ENCODE measurements around the gene TMEM132E.

The TMEM132E gene

DNA sequence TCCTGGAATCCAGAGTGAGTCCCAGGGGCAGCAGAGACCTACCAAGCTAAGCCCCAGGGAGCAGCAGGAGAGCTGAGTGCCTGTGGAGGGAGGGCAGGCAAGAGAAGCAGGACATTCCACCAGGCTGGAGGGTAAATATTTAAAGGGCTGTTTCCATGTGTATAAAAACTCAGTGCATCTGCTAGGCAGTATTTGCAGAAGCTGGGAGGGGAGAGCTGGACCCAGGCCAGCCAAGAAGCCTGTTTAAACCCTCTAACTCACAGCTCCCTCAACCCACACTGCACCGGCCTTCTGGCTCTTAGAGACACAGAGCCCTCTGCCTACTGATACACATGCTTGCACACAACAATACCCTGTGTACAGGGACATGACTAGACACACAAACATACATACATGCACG lies 22.5 kb upstream of the TMEM132E start:
- Mint-ChIP-seq H3K27me3 (peaks cover 8% of the 10 kb centered on the region), H3K9me3 (no peaks in the 10 kb centered on the region), H3K4me3 (no peak overlapping the region), H3K36me3 (no peaks in the 10 kb centered on the region), H3K4me1 (no peaks in the 10 kb centered on the region), H3K27ac (no peak overlapping the region)
- CTCF ChIA-PET, result interaction anchor here (0.5 kb wide), 1 partner anchor 712 kb away, joined by 4 read pairs; no protein-coding TSS in a partner anchor
- no peak for DNase-seq

DNA sequence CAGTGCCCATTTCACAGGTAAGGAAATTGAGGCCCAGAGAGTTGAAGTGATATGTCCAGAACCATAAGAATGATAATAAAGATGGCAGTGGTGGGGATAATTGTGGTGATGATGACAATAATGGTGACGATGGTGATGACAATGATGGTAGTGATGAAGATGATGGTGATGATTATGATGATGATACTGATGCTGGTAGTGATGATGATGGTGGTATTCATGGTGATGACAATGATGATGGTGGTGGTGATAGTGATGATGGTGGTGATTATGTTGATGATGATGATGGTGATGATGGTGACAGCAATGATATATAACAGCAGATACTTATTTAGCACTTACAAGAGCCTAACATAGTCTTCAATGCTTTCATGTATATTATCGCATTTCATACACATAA lies 18.1 kb upstream of the TMEM132E start:
- no peak overlapping the region for H3K4me3 Mint-ChIP-seq
- CTCF ChIA-PET, result no interaction called here
- H3K27me3 Mint-ChIP-seq, result peaks cover 13% of the 10 kb centered on the region
- H3K36me3 Mint-ChIP-seq, result no peaks in the 10 kb centered on the region
- H3K4me1 Mint-ChIP-seq, result no peaks in the 10 kb centered on the region
- no peak for DNase-seq
- H3K27ac Mint-ChIP-seq, result no peak overlapping the region
- no peaks in the 10 kb centered on the region for H3K9me3 Mint-ChIP-seq

DNA sequence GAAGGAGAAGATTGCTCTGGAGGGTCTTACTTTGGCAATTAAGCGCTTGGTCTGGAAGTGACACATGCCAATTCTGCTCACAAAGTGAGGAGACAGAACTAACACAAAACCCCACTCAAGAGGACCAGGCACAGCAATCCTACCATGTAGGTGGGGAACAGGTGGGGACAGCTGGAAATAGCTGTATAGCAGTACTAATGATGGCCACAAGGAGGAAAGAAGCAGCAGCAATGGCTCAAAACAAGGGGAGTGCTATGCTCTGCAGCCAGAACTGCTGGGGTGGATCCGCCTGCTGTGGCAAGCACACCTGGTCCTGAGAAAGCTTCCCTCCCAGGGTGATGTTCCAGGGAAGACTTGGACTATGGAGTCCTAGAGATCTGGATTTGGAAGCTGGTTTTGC lies 17.0 kb upstream of the TMEM132E start:
- CTCF ChIA-PET, result interaction anchor here (0.6 kb wide), 1 partner anchor 344 kb away, joined by 4 read pairs; no protein-coding TSS in a partner anchor
- Mint-ChIP-seq H3K36me3 (no peaks in the 10 kb centered on the region), H3K4me1 (no peaks in the 10 kb centered on the region), H3K27me3 (peaks cover 13% of the 10 kb centered on the region), H3K27ac (no peak overlapping the region), H3K4me3 (no peak overlapping the region), H3K9me3 (no peaks in the 10 kb centered on the region)
- no peak for DNase-seq

DNA sequence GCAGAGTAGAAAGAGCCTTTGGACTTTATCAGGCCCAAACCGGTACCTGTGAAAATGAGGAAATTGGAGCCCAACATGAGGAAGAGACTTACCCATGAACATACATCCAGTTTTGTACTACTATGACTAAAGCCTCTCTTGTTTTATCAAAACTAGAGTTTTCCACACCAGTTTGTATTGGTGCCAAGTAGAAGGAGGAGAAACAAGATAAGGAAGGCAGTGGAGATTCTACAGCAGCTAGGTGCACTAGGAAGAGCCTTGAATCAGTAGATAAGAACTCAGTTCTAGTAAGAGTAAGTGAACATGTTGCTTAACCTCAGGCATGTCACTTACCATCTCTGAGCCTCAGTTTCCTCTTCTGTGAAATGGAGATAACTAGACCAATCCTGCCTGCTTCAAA lies 13.7 kb upstream of the TMEM132E start:
- Mint-ChIP-seq H3K9me3 (no peaks in the 10 kb centered on the region), H3K36me3 (no peaks in the 10 kb centered on the region), H3K27me3 (peaks cover 18% of the 10 kb centered on the region), H3K4me3 (no peak overlapping the region), H3K27ac (no peak overlapping the region), H3K4me1 (no peaks in the 10 kb centered on the region)
- no peak for DNase-seq
- CTCF ChIA-PET, result no interaction called here

DNA sequence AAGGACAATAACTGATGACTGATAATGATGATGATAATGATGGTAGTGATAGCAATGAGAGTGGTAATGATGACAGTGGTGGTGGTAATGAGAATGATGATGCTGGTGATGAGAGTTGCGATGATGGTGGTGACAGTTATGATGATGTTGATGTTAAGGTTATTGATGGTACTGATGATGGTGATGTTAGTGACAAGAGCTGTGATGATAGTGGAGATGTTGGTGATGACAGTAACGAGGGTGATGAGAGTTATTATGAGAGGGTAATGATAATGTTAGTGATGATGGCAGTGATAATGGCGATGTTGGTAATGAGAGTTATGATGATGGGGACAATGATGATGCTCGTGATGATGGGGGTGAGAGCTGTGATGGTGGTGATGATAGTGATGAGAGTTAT lies 13.2 kb upstream of the TMEM132E start:
- no peak overlapping the region for H3K4me3 Mint-ChIP-seq
- CTCF ChIA-PET, result no interaction called here
- no peaks in the 10 kb centered on the region for H3K9me3 Mint-ChIP-seq
- H3K27me3 Mint-ChIP-seq, result peaks cover 21% of the 10 kb centered on the region
- no peaks in the 10 kb centered on the region for H3K36me3 Mint-ChIP-seq
- H3K27ac Mint-ChIP-seq, result no peak overlapping the region
- H3K4me1 Mint-ChIP-seq, result no peaks in the 10 kb centered on the region
- DNase-seq, result no peak

DNA sequence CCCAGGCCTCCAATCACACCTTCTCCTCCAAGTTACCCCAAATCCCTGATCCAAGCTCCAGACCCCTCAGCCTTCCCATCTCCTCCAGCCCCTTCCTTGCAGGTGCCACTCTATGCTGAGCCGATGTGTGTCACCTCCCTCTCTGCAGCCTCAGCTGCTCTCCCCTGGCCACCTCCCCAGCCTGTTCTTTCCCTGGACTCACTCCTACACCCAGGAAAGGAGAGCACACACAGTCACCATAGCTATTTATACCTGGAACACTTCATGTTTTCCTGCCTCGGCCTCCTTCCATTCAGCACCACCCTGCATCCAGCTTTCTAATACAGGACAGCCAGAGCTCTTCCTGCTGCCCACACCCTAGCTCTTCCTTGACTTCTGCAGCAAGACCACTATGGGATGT lies 12.5 kb upstream of the TMEM132E start:
- Mint-ChIP-seq H3K27me3 (peaks cover 28% of the 10 kb centered on the region), H3K4me3 (no peak overlapping the region), H3K27ac (no peak overlapping the region), H3K36me3 (no peaks in the 10 kb centered on the region), H3K4me1 (no peaks in the 10 kb centered on the region), H3K9me3 (no peaks in the 10 kb centered on the region)
- CTCF ChIA-PET, result no interaction called here
- DNase-seq, result no peak

DNA sequence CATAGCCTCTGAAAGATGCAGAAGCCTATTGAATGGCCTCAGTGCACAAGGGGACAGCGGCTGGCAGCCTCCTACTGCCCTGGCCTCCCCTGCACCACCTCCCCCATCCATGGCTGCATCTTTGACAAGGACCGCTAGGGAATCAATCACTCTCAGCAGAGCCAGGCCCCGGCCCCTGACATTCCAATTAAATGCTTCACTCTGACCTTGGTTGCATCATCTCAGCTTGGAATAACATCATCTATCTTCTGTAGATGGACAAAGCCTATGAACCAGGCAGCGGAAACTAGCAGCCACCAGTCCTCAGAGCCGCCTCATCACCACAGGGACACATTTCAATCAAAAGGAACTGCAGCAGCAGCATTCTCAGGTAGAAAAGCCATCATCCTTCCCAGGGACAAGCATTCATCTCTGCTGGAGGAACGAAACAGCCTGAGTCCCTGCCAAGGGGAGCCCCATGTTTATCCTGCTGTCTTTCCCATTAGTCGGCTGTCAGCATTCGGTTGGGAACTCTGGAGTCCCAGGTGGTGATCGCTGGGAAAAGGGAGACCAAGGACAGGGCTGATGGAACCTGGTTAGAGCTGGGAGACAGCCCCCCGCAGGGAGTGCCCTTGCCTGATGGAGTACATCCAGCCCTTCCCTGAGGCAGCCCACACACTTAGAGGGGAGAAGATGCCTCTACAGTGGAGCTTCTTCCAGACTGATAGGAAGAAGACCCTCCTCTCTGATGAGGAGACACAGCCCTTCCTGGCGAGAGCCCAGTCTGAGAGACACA lies 11.5 kb upstream of the TMEM132E start:
- peaks cover 38% of the 10 kb centered on the region for H3K27me3 Mint-ChIP-seq
- no peak overlapping the region for H3K4me3 Mint-ChIP-seq
- CTCF ChIA-PET, result no interaction called here

DNA sequence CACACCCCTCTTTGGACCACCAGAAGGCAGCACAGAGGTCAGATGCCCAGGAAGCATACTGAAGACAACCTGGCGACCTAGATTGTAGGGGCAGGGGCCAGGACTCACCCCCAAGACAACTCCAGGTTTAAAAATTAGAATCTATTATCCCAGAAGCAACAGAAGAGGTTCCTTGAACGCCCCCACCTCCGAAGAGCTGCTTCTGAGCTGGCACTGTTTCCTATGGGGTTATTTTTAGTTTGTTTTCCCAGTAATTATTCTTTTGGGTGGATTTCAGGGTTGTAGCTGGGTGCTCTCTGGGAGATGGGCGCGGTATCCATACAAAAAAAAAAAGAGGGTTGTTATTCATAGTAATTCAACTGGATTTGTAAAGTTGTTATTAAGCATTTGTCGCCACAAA lies 10.4 kb upstream of the TMEM132E start:
- Mint-ChIP-seq H3K27ac (no peak overlapping the region), H3K9me3 (no peaks in the 10 kb centered on the region), H3K4me3 (no peak overlapping the region), H3K27me3 (peaks cover 38% of the 10 kb centered on the region), H3K36me3 (no peaks in the 10 kb centered on the region), H3K4me1 (no peaks in the 10 kb centered on the region)
- CTCF ChIA-PET, result no interaction called here
- no peak for DNase-seq

More for the DNA sequence above, 11.5 kb upstream of the TMEM132E start:
- Mint-ChIP-seq H3K27ac (no peak overlapping the region), H3K4me1 (no peaks in the 10 kb centered on the region), H3K36me3 (no peaks in the 10 kb centered on the region), H3K9me3 (no peaks in the 10 kb centered on the region)
- DNase-seq, result no peak

DNA sequence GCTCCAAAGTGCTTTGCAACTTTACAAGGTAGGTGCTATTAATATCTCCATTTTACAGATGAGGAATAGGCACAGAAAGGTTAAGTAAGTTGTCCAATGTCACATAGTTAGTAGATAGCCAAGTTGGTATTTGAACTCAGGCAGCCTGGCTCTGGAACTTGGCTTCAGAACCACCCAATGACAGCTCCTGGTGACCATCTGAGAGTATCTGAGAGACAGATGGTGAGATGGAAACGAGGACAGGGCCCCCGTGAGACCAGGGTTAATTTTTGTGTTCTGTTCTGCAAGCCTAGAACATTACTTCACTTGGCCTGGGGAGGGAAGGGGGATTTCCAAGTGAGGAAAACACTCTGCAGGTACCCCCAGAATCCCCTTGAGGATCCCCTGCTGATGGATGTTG lies 9.8 kb upstream of the TMEM132E start:
- Mint-ChIP-seq H3K36me3 (no peaks in the 10 kb centered on the region), H3K27ac (no peak overlapping the region), H3K4me3 (no peak overlapping the region), H3K4me1 (no peaks in the 10 kb centered on the region), H3K27me3 (peaks cover 34% of the 10 kb centered on the region), H3K9me3 (no peaks in the 10 kb centered on the region)
- CTCF ChIA-PET, result no interaction called here
- DNase-seq, result no peak

DNA sequence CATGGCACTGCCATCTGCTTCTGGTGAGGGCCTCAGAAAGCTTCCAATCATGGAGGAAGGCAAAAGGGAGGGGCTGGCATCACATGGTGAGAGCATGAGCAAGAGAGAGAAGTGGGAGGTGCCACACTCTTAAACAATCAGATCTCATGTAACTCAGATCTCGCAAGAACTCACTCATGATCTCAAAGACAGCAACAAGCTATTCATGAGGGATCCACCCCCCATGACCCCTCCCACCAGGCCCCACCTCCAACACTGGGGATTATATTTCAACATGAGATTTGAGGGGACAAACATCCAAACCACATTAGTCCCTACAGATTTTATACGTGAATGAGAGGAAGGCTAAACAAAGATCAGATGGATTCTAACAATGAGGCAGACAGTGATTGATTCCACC lies 8.9 kb upstream of the TMEM132E start:
- no peak for DNase-seq
- no peak overlapping the region for H3K27ac Mint-ChIP-seq
- no peaks in the 10 kb centered on the region for H3K36me3 Mint-ChIP-seq
- H3K4me3 Mint-ChIP-seq, result no peak overlapping the region
- peaks cover 37% of the 10 kb centered on the region for H3K27me3 Mint-ChIP-seq
- H3K9me3 Mint-ChIP-seq, result no peaks in the 10 kb centered on the region
- no peaks in the 10 kb centered on the region for H3K4me1 Mint-ChIP-seq
- CTCF ChIA-PET, result no interaction called here

DNA sequence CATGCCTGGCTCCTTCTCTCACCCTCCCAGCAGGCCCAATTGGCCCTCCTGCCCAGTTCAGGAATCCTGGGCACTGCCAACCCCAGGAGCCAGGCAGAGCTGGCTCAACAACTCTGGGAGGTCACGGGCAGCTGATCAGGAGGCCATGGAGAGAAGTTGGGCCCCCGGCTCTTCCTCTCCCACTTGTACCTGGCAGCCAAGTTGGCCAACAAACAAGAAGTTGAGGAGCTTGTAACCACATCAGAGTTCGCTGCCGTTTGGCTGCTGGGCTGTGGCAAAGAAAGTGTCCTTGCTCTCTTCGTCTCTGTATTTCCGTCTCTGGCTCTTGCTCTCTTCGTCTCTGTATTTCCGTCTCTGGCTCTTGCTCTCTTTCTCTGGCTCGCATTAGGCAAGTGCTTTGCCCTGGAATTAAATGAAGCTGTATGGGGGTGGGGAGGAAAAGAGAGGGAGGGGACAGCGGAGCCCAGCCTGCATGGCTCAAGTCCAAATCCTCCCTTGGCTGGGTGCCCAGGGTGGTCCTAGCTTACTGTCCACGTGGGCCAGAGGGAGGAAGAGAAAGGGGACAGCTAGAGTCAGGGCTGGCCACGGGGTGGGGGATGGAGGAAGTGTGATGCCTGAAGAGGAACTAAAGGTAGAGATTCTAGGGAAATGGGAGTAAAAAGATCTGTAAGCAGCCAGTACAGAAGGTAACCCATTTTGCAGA lies 7.8 kb upstream of the TMEM132E start:
- CTCF ChIA-PET, result no interaction called here
- Mint-ChIP-seq H3K36me3 (no peaks in the 10 kb centered on the region), H3K4me3 (no peak overlapping the region), H3K27me3 (peaks cover 44% of the 10 kb centered on the region), H3K4me1 (no peaks in the 10 kb centered on the region), H3K9me3 (no peaks in the 10 kb centered on the region), H3K27ac (no peak overlapping the region)
- no peak for DNase-seq

DNA sequence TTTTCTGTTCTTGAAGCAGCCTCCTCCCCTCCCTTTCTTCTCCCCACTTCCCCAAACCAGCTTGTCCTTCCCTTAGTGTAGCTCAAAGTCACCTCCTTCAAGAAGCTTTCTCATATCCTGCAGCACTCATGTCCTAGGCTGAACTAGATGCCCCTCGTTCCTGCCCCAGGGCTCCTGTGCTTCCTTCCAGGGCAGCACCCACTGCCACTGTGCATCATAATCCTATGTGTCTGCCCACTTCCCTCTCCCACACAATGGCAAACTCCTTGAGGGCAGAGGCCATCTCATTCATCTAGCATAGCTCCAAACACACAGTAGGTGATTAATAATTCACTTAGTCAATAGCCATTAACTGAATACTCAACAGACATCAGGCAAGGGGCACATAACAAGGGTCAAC lies 6.9 kb upstream of the TMEM132E start:
- Mint-ChIP-seq H3K27me3 (peaks cover 53% of the 10 kb centered on the region), H3K4me1 (no peaks in the 10 kb centered on the region), H3K36me3 (no peaks in the 10 kb centered on the region), H3K4me3 (no peak overlapping the region), H3K9me3 (no peaks in the 10 kb centered on the region), H3K27ac (no peak overlapping the region)
- CTCF ChIA-PET, result no interaction called here
- DNase-seq, result no peak

DNA sequence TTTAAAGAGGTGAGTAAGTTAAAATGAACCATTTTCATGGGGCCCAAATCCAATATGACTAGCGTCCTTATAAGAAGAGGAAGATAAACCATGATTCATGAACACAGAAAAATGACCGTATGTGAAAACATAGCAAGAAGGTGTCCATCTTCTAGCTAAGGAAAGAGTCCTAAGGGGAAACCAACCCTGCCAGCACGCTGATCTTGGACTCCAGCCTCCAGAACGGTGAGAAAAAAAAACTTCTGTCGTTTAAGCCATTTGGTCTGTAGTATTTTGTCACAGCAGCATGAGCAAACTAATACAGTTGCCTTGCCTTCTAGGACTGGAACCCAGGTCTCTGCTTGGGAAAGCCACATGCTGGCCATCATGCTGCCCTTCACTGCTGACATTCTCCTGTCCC lies 4.2 kb upstream of the TMEM132E start:
- no peaks in the 10 kb centered on the region for H3K9me3 Mint-ChIP-seq

DNA sequence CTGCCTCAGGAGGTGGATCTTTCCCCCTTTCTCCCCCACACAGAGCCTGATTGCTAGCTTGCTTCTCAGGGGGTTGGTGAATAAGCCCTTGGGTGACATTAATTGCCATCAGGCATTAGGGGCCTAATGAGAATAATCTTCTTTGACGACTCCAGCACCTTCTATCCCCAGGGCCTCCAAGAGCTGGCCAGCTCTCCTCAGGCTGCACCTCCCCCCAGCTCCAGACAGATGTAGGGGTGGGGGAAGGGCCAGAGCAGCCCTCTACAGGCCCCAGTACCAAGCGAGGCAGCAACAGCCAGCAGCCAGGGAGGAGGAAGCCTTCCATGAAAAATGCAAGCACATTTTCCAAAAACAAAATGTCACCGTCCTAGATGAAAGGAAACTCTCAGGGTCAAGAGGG lies 1.4 kb upstream of the TMEM132E start:
- no peak overlapping the region for H3K27ac Mint-ChIP-seq
- peaks cover 9% of the 10 kb centered on the region for H3K4me1 Mint-ChIP-seq
- H3K36me3 Mint-ChIP-seq, result no peaks in the 10 kb centered on the region
- no peaks in the 10 kb centered on the region for H3K9me3 Mint-ChIP-seq
- H3K4me3 Mint-ChIP-seq, result no peak overlapping the region
- peaks cover 81% of the 10 kb centered on the region for H3K27me3 Mint-ChIP-seq
- no peak for DNase-seq
- CTCF ChIA-PET, result no interaction called here

More for the DNA sequence above, 4.2 kb upstream of the TMEM132E start:
- CTCF ChIA-PET, result interaction anchor here (1.0 kb wide), 1 partner anchor 10 kb away, joined by 4 read pairs; no protein-coding TSS in a partner anchor
- Mint-ChIP-seq H3K27ac (no peak overlapping the region), H3K27me3 (peaks cover 79% of the 10 kb centered on the region), H3K36me3 (no peaks in the 10 kb centered on the region), H3K4me3 (no peak overlapping the region), H3K4me1 (peaks cover 6% of the 10 kb centered on the region)
- DNase-seq, result no peak

DNA sequence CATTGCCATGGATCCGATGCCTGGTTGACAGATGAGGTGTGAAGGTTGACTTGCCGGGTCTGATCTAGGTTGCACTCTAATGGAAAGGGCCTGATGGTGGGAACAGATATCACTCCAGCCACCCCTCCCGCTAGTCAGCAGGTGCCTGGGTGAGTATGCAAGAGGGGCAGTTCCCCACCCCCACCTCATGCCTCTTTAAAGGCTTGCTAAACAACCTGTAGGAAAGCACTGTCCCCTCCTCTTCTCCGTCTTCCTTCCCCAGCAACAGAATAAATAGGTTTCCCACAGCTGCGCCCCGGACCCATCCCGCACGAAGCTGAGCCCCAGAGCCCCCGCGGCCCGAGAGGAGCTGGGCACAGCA lies 746 bp upstream of the TMEM132E start:
- Mint-ChIP-seq H3K4me3 (no peak overlapping the region), H3K9me3 (no peaks in the 10 kb centered on the region), H3K4me1 (peaks cover 9% of the 10 kb centered on the region), H3K27me3 (peaks cover 83% of the 10 kb centered on the region), H3K36me3 (no peaks in the 10 kb centered on the region), H3K27ac (no peak overlapping the region)
- CTCF ChIA-PET, result no interaction called here
- no peak for DNase-seq

Data from activated naive CD4-positive, alpha-beta T cell treated with anti-CD3 and anti-CD28 coated beads, Interleukin-2, amount 10 ng/mL, durations not matched to agents 7 days and 5 days (primary cell).